Mucosa of stomach (tissue), 1 donor: Measurements from ENCODE around the gene ATP7A.
"Not testable (repeated sequence)": the region's sequence is repeated elsewhere in the genome, so short reads cannot be mapped to it uniquely, and the experiment has no call there.

Experiments
- H3K27me3 ChIP-seq: one replicate; pipeline ENCODE4 v1.7.0; 2013; ENCODE audit warnings: mild to moderate bottlenecking, low read length; ENCODE audit not compliant: control insufficient read depth, insufficient read depth
- H3K36me3 ChIP-seq: one replicate; pipeline ENCODE4 v1.7.0; 2013; ENCODE audit warnings: low read length; ENCODE audit not compliant: control insufficient read depth, insufficient read depth
- H3K4me1 ChIP-seq: one replicate; pipeline ENCODE4 v1.7.0; 2013; ENCODE audit warnings: mild to moderate bottlenecking, low read length; ENCODE audit not compliant: control insufficient read depth, insufficient read depth
- H3K4me3 ChIP-seq: one replicate; pipeline ENCODE4 v1.7.0; 2013; ENCODE audit warnings: low read length
- H3K9ac ChIP-seq: one replicate; pipeline ENCODE4 v1.7.0; 2013; ENCODE audit warnings: mild to moderate bottlenecking, low read length, moderate library complexity
- H3K9me3 ChIP-seq: one replicate; pipeline ENCODE4 v1.7.0; 2013; ENCODE audit warnings: mild to moderate bottlenecking, low read length, moderate library complexity; ENCODE audit not compliant: control insufficient read depth
- donor health status: Pancreatic carcinoma.

Gene ATP7A

DNA sequence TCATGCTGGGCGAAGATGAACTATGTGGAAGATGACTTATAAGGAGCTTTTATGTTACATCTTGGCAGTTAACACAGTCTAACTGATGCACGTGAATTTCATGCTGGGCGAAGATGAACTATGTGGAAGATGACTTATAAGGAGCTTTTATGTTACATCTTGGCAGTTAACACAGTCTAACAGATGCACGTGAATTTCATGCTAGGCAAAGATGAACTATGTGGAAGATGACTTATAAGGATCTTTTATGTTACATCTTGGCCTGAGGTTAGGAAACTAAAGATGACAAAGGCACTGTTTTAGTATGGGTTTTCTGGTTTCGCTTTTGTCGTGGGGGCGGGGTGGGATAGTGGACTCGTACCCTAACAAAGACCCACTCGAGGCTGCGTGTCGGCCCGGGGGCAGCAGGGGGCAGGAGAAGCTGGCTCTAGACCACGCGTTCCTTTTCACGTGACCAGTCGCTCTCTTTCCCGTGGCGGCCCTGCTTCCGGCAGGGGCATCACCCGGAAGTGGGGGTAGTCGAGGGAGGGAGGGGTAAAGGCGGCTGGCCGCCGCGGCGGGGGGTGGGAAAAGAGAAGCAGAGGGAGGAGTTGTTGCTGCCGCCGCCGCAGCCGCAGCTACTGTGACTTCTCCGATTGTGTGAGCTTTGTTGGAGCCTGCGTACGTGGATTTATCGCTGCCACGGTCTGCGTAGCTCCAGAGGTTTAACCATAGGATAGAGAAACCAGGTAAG is at the start of gene ATP7A:
Gene ATP7A, plus strand, starts transcription at position 586 of the 733 bp plus-strand sequence. CDS start 60,949 bp downstream, outside the sequence.
- no peaks in the 10 kb centered on the region for H3K27me3 ChIP-seq
- no peaks in the 10 kb centered on the region for H3K36me3 ChIP-seq
- H3K9me3 ChIP-seq: no peaks in the 10 kb centered on the region
- peak within 1 kb of the TSS; percentile 56 for H3K4me3 ChIP-seq
- peak within 1 kb of the TSS; percentile 83 for H3K9ac ChIP-seq
- H3K4me1 ChIP-seq: no peaks in the 10 kb centered on the region

DNA sequence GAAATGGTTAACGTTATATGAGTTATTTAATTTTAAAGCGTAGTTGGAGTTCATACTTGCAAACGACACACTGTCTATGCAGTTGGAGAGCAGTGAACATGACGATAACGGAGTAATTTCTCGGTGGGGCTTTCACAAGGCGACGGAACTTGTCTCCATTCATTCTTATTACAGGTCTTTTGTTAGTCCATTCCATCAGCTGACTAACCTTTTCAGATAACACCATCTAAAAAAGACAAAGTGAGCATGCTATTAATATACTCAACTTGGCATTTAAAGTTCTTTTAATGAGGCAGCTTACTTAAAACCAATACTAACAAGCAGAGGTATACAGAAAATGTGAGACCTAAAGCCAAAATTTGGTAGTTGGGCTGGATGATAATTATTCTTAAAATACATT is 35.1 kb upstream of the ATP7A start:
- Histone ChIP-seq H3K9ac (no peak overlapping the region), H3K9me3 (no peaks in the 10 kb centered on the region), H3K36me3 (no peaks in the 10 kb centered on the region), H3K27me3 (no peaks in the 10 kb centered on the region), H3K4me3 (no peak overlapping the region), H3K4me1 (no peaks in the 10 kb centered on the region)

DNA sequence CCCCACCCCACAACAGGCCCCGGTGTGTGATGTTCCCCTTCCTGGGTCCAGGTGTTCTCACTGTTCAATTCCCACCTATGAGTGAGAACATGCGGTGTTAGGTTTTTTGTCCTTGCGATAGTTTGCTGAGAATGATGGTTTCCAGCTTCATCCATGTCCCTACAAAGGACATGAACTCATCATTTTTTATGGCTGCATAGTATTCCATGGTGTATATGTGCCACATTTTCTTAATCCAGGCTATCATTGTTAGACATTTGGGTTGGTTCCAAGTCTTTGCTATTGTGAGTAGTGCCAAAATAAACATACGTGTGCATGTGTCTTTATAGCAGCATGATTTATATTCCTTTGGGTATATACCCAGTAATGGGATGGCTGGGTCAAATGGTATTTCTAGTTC is 29.1 kb upstream of the ATP7A start:
- not testable (repeated sequence) for H3K27me3 ChIP-seq, H3K4me3 ChIP-seq, H3K9ac ChIP-seq, H3K36me3 ChIP-seq, H3K9me3 ChIP-seq, H3K4me1 ChIP-seq

DNA sequence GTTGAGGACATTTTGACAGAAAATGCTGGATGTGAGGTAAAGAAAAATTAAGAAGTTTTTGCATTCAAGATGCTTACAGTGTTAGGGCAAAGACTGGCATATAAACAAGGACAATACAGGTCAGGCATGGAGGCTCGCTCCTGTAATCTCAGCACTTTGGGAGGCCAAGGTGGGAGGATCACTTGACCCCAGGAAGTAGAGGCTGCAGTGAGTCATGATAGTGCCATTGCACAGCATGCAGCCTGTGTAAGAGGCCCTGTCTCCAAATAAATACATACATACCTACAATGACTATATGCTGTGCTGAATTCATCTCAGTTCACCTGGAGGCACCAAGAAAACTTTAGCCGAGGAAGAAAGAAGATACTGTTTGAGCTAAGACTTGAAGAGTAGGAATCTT is 17.6 kb upstream of the ATP7A start:
- H3K4me3 ChIP-seq: no peak overlapping the region
- H3K4me1 ChIP-seq: no peaks in the 10 kb centered on the region
- H3K36me3 ChIP-seq: no peaks in the 10 kb centered on the region
- H3K27me3 ChIP-seq: no peaks in the 10 kb centered on the region
- no peak overlapping the region for H3K9ac ChIP-seq
- H3K9me3 ChIP-seq: no peaks in the 10 kb centered on the region

DNA sequence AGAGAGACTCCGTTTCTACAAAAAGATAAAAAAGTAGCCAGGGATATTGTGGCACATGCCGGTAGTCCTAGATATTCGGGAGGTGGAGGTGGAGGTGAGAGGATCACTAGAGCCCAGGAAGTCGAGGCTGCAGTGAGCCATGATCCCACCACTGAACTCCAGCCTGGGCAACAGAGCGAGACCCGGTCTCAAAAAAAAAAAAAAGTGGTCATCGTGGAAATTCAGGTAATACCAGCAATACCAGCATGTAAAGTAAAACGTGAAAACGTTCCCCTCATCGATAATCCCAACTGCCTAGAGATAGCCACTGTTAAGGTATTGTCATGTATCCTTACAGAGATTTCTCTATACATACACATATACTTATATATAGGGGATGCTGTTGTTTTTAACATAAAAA is 16.8 kb upstream of the ATP7A start:
- H3K4me1 ChIP-seq: no peaks in the 10 kb centered on the region
- H3K4me3 ChIP-seq: no peak overlapping the region
- H3K36me3 ChIP-seq: no peaks in the 10 kb centered on the region
- no peaks in the 10 kb centered on the region for H3K27me3 ChIP-seq
- no peaks in the 10 kb centered on the region for H3K9me3 ChIP-seq
- H3K9ac ChIP-seq: peak overlapping the region; percentile 93

DNA sequence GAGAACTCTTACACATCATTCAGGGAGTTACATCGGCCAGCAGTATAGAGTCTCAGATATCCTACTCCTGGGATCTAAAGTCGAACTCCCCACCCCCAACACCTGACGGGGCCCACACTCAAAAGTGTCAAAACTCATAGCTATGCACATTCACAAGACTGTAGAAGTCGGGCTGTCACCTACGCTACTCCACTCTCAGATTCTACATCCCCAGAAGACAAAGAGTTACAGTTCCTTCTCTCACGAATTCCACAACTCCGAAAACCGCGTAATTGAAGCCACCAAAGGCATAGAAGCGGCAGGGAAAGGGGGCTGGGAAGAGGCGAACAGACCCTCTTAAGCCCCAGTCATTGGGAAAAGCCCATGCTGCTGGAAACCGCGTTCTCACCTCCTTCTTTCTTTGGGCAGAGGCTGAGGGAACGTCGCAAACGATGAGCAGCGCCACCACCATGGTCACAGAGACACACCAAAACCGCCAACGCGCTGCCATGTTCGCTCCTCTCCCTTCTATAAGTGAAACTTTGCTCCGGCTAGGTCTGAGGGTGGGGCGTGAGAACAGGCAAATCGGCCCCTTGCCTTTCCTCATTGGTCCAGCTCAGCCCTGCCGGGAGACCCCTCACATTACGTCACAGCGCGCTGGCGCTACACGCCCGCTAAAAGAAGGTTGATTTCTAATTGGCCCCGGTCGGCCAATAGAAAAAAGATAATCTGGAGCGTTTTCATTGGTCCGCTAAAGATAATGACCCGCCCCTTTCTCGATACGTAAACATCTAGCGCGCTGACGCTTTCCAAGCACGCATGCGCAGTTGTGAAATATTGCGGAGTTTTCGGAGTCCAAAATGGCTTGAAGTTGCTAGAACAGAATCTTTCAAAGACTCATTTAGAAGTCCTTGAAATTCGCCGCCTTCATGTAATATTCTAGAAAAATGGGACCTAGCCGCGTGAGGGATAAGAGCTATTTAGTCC is 15.3 kb upstream of the ATP7A start, which contains the start of gene MAGT1:
Gene MAGT1, minus strand, starts transcription at position 515 of the 966 bp plus-strand sequence. Its CDS starts 25 bp downstream, at position 490.
- no peaks in the 10 kb centered on the region for H3K27me3 ChIP-seq
- no peaks in the 10 kb centered on the region for H3K4me1 ChIP-seq
- no peaks in the 10 kb centered on the region for H3K36me3 ChIP-seq
- peak within 1 kb of the TSS; percentile 87 for H3K4me3 ChIP-seq
- peak within 1 kb of the TSS; percentile 93 for H3K9ac ChIP-seq
- H3K9me3 ChIP-seq: no peaks in the 10 kb centered on the region

DNA sequence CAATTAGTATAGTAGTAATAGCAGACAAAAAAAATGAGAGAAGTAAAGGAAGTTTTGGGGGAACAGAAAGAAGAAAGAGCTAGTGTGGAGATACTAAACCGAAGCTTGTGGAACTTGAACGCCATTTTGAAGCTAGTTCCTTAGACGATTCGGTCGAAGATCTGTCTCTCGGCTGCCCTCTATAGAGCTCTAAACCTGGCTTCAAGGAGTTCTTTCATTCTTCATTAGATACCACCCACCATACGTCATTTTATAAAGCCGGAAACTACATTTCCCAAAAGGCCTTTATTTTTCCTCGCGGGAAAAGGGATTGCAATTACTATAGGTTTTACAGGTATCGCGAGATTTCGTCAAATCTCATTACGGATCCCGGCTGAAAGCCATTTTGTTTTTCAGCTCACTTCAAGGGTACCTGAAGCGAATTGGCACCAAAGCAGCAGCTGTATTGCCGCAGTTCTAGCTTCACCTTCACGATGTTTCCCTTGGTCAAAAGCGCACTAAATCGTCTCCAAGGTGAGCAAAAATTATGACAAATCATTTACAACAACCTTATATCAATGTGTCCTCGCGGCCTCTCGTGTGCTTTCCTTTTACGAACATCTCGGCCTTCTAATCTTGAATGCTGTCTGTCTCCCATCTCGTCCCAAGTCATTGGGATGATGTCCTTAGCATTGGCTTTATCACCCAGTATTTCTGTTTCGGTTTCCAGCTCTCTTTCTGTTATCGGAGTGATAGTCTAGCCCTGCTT is 11.2 kb upstream of the ATP7A start, which contains the start of gene COX7B:
Gene COX7B, plus strand, starts transcription at position 388 of the 748 bp plus-strand sequence. Its CDS starts 86 bp downstream, at position 474.
- Histone ChIP-seq H3K9ac (peak within 1 kb of the TSS; percentile 67), H3K4me3 (peak within 1 kb of the TSS; percentile 73), H3K27me3 (no peaks in the 10 kb centered on the region), H3K9me3 (no peaks in the 10 kb centered on the region), H3K4me1 (no peaks in the 10 kb centered on the region), H3K36me3 (no peaks in the 10 kb centered on the region)

DNA sequence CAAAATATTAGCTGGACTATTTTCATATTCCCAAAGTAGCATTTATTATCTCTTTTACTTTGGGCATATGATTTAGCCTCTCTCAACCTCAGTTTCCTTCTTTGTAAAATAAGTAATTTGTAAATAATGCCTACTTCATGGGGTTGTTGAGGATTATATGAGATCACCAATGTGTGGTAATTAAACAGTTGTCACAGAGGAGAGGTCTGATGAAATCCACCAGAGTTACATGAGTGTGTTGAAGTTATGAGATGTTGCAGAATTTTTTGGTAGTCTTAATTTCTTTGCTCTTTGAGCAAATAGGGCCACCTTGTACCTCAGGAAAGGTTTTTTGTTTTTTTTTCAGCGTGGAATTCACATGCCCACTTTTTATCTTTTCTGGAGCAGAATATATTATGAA is 9.8 kb upstream of the ATP7A start:
- no peaks in the 10 kb centered on the region for H3K36me3 ChIP-seq
- peak overlapping the region; percentile 14 for H3K4me3 ChIP-seq
- H3K4me1 ChIP-seq: no peaks in the 10 kb centered on the region
- no peaks in the 10 kb centered on the region for H3K27me3 ChIP-seq
- no peaks in the 10 kb centered on the region for H3K9me3 ChIP-seq
- H3K9ac ChIP-seq: peak overlapping the region; percentile 67

DNA sequence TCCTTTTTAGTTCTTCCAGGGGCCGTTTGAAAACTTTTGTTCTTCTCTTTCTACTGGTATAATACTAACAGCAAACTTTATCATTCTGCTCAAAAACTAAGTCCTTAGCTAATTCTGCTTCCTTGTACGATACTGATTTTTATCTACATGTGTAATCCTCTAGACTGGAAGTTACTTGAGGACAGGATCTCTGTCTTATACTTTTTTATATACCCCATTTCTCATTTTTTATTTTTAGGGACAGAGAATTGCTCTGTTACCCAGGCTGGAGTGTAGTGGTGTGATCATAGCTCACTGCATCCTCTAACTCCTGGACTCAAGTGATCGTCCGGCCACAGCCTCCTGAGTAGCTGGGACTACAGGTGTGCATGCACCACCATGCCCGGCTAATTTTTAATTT is 9.0 kb upstream of the ATP7A start:
- Histone ChIP-seq H3K27me3 (no peaks in the 10 kb centered on the region), H3K9me3 (no peaks in the 10 kb centered on the region), H3K4me3 (no peak overlapping the region), H3K36me3 (no peaks in the 10 kb centered on the region), H3K4me1 (no peaks in the 10 kb centered on the region), H3K9ac (no peak overlapping the region)

DNA sequence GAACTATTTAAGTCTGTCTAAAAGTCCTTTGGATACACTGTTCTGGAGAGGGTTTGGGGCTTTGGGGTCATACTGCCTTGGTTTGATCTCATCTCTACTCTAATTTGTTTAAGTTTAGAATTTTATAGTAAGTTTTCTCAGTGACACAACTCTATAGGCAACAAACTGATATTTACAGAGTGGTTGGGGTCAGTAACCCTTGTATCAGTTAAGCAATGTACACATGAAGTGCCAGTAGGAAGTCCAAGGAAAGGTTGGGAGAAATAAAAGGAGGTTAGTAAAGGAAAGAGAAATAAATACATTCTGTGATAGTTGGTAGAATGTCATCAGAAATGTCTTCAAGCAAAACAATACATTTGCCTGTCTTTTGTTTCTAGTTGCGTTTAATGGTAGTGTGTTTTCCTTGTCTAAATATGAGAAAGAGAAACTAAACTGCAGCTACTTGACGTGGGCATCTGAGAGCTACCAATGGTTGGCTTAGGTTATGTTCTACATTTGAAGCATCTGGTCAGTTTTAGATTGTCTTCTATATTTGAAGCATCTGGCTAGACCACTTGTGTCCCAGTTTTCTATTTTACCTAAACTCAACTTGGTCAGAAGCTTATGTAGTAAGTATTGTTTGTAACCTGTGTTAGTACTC is 6.9 kb downstream of the ATP7A start:
- Histone ChIP-seq H3K9ac (peak overlapping the region; percentile 22), H3K9me3 (no peaks in the 10 kb centered on the region), H3K4me1 (peaks cover 3% of the 10 kb centered on the region), H3K27me3 (no peaks in the 10 kb centered on the region), H3K4me3 (no peak overlapping the region), H3K36me3 (no peaks in the 10 kb centered on the region)

DNA sequence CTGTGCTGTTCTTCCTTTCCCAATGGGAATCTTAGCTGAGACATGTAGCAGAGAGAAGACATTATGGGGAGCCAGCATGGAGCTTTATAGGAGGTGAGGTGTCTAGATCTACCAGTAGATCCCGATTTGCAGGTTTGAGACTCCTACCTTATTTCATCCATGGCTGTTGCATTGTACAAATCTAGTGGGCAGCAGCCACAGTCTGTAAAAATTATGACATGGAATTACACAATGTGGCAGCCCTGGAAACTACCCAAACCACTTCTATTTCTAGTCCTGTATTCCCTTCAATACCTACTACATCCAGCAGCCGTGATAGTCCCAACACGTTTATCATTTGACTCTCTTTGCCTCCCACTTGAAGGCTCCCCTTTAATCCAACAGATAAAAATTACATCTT is 8.1 kb downstream of the ATP7A start:
- no peaks in the 10 kb centered on the region for H3K36me3 ChIP-seq
- H3K9ac ChIP-seq: no peak overlapping the region
- no peak overlapping the region for H3K4me3 ChIP-seq
- H3K4me1 ChIP-seq: peaks cover 3% of the 10 kb centered on the region
- H3K27me3 ChIP-seq: no peaks in the 10 kb centered on the region
- H3K9me3 ChIP-seq: no peaks in the 10 kb centered on the region
